GM23338 (cell line): ENCODE results near the gene CRK. TPM values are rescaled to one million over a fixed set of nuclear protein-coding genes. Genes with fewer than 3 reads are reported as not detected.

Experiments
- ATAC-seq: fragments of 200-7000 bp; cut with Tn5 transposase; 3 replicates; pipeline ENCODE4 v1.9.1; 2020
- DNase-seq: peaks from one replicate; pipeline ENCODE4 v3.0.0-alpha.2; 2015; ENCODE audit warnings: low spot score
- H2AFZ ChIP-seq: fragments of 200-600 bp; sonication (generic); 2 replicates; pipeline ENCODE4 v1.8.0; 2016; ENCODE audit warnings: antibody characterized with exemption, mild to moderate bottlenecking, moderate library complexity
- H3F3A ChIP-seq: fragments of 200-600 bp; sonication (generic); replicated peaks from 2 replicates; pipeline ENCODE4 v1.8.0; 2017; ENCODE audit warnings: antibody characterized with exemption, mixed run types, low read depth
- H3K27ac ChIP-seq: fragments of 200-600 bp; sonication (generic); 2 replicates; pipeline ENCODE4 v1.6.1; 2016; ENCODE audit warnings: low read depth
- H3K27me3 ChIP-seq: fragments of 200-600 bp; sonication (generic); 2 replicates; pipeline ENCODE4 v1.8.0; 2016; ENCODE audit warnings: mild to moderate bottlenecking, mixed run types, moderate library complexity; ENCODE audit not compliant: insufficient read depth
- H3K36me3 ChIP-seq: fragments of 200-600 bp; sonication (generic); 2 replicates; pipeline ENCODE4 v1.8.0; 2016; ENCODE audit warnings: mild to moderate bottlenecking; ENCODE audit not compliant: insufficient read depth
- H3K4me1 ChIP-seq: fragments of 200-600 bp; sonication (generic); 2 replicates; pipeline ENCODE4 v1.8.0; 2016; ENCODE audit warnings: mild to moderate bottlenecking, moderate library complexity; ENCODE audit not compliant: insufficient read depth
- H3K4me2 ChIP-seq: fragments of 200-600 bp; sonication (generic); 2 replicates; pipeline ENCODE4 v1.7.1; 2017; ENCODE audit warnings: mixed run types
- H3K4me3 ChIP-seq: fragments of 200-600 bp; sonication (generic); 2 replicates; pipeline ENCODE4 v1.6.1; 2016; ENCODE audit warnings: mixed run types
- H3K79me2 ChIP-seq: fragments of 200-600 bp; sonication (generic); replicated peaks from 2 replicates; pipeline ENCODE4 v1.8.0; 2017; ENCODE audit warnings: mild to moderate bottlenecking; ENCODE audit not compliant: insufficient read depth
- H3K9me2 ChIP-seq: fragments of 200-600 bp; sonication (generic); 2 replicates; pipeline ENCODE4 v1.8.0; 2017; ENCODE audit not compliant: insufficient read depth
- H4K20me1 ChIP-seq: fragments of 200-600 bp; sonication (generic); replicated peaks from 2 replicates; pipeline ENCODE4 v1.8.0; 2017; ENCODE audit warnings: mild to moderate bottlenecking; ENCODE audit not compliant: insufficient read depth
- H3K27ac Mint-ChIP-seq: 2 replicates; pipeline ENCODE4 v1.8.0; 2020; ENCODE audit warnings: inconsistent platforms, mild to moderate bottlenecking, moderate library complexity, mixed read lengths
- H3K27me3 Mint-ChIP-seq: 3 replicates; pipeline ENCODE4 v1.8.0; 2022; ENCODE audit warnings: low read depth, mild to moderate bottlenecking, moderate library complexity, mixed read lengths, inconsistent platforms; ENCODE audit not compliant: insufficient read depth, poor library complexity
- H3K36me3 Mint-ChIP-seq: 3 replicates; pipeline ENCODE4 v1.8.0; 2021; ENCODE audit warnings: low read depth, mild to moderate bottlenecking, inconsistent platforms, moderate library complexity, mixed read lengths
- H3K4me1 Mint-ChIP-seq: 3 replicates; pipeline ENCODE4 v1.8.0; 2020; ENCODE audit warnings: mild to moderate bottlenecking, inconsistent platforms, mixed read lengths
- H3K4me3 Mint-ChIP-seq: 3 replicates; pipeline ENCODE4 v1.8.0; 2021; ENCODE audit warnings: moderate library complexity, mild to moderate bottlenecking, inconsistent platforms, mixed read lengths
- H3K9me3 Mint-ChIP-seq: 3 replicates; pipeline ENCODE4 v1.8.0; 2020; ENCODE audit warnings: moderate library complexity, mild to moderate bottlenecking, inconsistent platforms, mixed read lengths
- CREB1 ChIP-seq: fragments of 250-450 bp; sonication (Bioruptor Pico); IDR thresholded peaks from 2 replicates; pipeline ENCODE4 v1.5.0; 2020; ENCODE audit warnings: low read depth, mild to moderate bottlenecking, moderate library complexity
- EZH2 ChIP-seq: fragments of 200-600 bp; sonication (generic); IDR thresholded peaks from one replicate; pipeline ENCODE4 v1.8.0; 2017; ENCODE audit warnings: antibody characterized with exemption, mild to moderate bottlenecking, low read depth; ENCODE audit not compliant: unreplicated experiment
- EZH2phosphoT487 ChIP-seq: fragments of 200-600 bp; sonication (generic); IDR thresholded peaks from one replicate; pipeline ENCODE4 v1.8.1; 2018; ENCODE audit warnings: antibody characterized with exemption; ENCODE audit not compliant: unreplicated experiment
- JUNB ChIP-seq: IDR thresholded peaks from one replicate; pipeline ENCODE4 v1.6.1; 2016; ENCODE audit warnings: antibody characterized with exemption; ENCODE audit not compliant: unreplicated experiment
- NANOG ChIP-seq: IDR thresholded peaks from 2 replicates; pipeline ENCODE4 v1.6.1; 2016; ENCODE audit warnings: antibody characterized with exemption, borderline replicate concordance
- POLR2AphosphoS5 ChIP-seq: IDR thresholded peaks from 2 replicates; pipeline ENCODE4 v1.6.1; 2016; ENCODE audit warnings: antibody characterized with exemption, low read depth
- ZNF114 ChIP-seq: fragments of 250-450 bp; sonication (Bioruptor Pico); IDR thresholded peaks from 2 replicates; pipeline ENCODE4 v1.5.0; 2020; ENCODE audit warnings: mild to moderate bottlenecking, moderate library complexity
- ZNF331 ChIP-seq: fragments of 250-450 bp; sonication (Bioruptor Pico); IDR thresholded peaks from 2 replicates; pipeline ENCODE4 v1.5.0; 2020; ENCODE audit warnings: low read depth, mild to moderate bottlenecking, moderate library complexity
- polyA plus RNA-seq: library from polyadenylated mRNA; unstranded; fragments of >200 nt; fragmentation: Nextera tagmentation; extraction: Ambion mirVana; gene quantifications from 2 replicates; pipeline ENCODE4 v1.2.1, GENCODE V29; 2016
- total RNA-seq: library from RNA; depleted of rRNA; stranded (reverse); fragments of >200 nt; shearing (Covaris generic); gene quantifications from 2 replicates; pipeline ENCODE4 v1.2.3, GENCODE V29; 2014
- TF ChIP-seq, protein P1 (sequence below): IDR thresholded peaks from 2 replicates; pipeline ENCODE4 v1.6.1; 2016; ENCODE audit warnings: antibody characterized with exemption
- TF ChIP-seq, protein P2 (sequence below): fragments of 250-450 bp; sonication (Bioruptor Pico); IDR thresholded peaks from 2 replicates; pipeline ENCODE4 v1.5.0; 2020; ENCODE audit warnings: mild to moderate bottlenecking, moderate library complexity
- TF ChIP-seq, protein P3 (sequence below), 2 experiments: fragments of 200-600 bp in 1 of 2; sonication (generic) in 1 of 2; conservative IDR thresholded peaks; 2 replicates each; pipeline versions ENCODE4 v1.5.1 to v1.6.1; 2016 to 2017; ENCODE audit warnings: antibody characterized with exemption in 2 of 2, low read depth in 2 of 2, mild to moderate bottlenecking in 2 of 2, moderate library complexity in 1 of 2

CRK gene
- total and polyA plus RNA-seq, 2 experiments from 2014 or later = 32.6 to 59.8 TPM

DNA sequence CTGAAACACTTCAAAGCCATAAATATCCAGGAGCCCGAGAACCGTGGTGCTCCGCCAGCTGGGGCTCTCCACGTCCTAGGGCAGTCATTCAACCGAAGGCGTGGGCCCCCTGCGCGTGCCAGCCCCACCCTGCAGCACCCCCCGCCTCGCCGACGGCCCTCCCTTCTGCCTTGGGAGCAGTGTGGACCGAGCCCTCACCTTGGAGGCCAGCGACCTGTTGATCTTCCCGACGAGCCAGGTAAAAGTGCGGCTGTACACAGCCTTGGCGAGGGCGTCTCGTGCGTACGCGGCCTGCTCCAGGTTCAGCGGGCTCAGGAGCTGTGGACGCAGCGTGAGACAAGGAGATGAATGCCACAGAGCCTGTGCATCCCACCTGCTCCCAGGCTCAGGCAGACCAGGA, 22.4 kb upstream of the CRK start:
- H3K79me2 ChIP-seq = no peaks in the 10 kb centered on the region
- DNase-seq (no peak), ATAC-seq (no peak)
- no peaks in the 10 kb centered on the region for H3K27me3 ChIP-seq
- H3K4me3 ChIP-seq = no peak overlapping the region
- peaks cover 13% of the 10 kb centered on the region for H3K27me3 Mint-ChIP-seq
- no peaks in the 10 kb centered on the region for H3K9me3 Mint-ChIP-seq
- no peaks in the 10 kb centered on the region; the same call in 1 of the 2 replicates for H4K20me1 ChIP-seq
- H3F3A ChIP-seq = peaks cover 6% of the 10 kb centered on the region; the same call in 1 of the 2 replicates
- TF ChIP-seq, protein P1, sequence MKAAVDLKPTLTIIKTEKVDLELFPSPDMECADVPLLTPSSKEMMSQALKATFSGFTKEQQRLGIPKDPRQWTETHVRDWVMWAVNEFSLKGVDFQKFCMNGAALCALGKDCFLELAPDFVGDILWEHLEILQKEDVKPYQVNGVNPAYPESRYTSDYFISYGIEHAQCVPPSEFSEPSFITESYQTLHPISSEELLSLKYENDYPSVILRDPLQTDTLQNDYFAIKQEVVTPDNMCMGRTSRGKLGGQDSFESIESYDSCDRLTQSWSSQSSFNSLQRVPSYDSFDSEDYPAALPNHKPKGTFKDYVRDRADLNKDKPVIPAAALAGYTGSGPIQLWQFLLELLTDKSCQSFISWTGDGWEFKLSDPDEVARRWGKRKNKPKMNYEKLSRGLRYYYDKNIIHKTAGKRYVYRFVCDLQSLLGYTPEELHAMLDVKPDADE = no peak
- no peak for TF ChIP-seq JUNB
- TF ChIP-seq ZNF114 (CRISPR knock-in tag) = no peak
- no peak for TF ChIP-seq EZH2
- no peak for TF ChIP-seq POLR2AphosphoS5
- no peaks in the 10 kb centered on the region for H3K9me2 ChIP-seq
- no peaks in the 10 kb centered on the region for H3K36me3 ChIP-seq
- H3K27ac Mint-ChIP-seq = no peak overlapping the region
- no peak overlapping the region for H3K27ac ChIP-seq
- peaks cover 7% of the 10 kb centered on the region for H3K4me1 Mint-ChIP-seq
- H3K36me3 Mint-ChIP-seq = peaks cover 24% of the 10 kb centered on the region
- no peak overlapping the region for H3K4me3 Mint-ChIP-seq
- H3K4me1 ChIP-seq = peaks cover 2% of the 10 kb centered on the region; the same call in 1 of the 2 replicates
- no peak overlapping the region for H2AFZ ChIP-seq
- no peak overlapping the region for H3K4me2 ChIP-seq

DNA sequence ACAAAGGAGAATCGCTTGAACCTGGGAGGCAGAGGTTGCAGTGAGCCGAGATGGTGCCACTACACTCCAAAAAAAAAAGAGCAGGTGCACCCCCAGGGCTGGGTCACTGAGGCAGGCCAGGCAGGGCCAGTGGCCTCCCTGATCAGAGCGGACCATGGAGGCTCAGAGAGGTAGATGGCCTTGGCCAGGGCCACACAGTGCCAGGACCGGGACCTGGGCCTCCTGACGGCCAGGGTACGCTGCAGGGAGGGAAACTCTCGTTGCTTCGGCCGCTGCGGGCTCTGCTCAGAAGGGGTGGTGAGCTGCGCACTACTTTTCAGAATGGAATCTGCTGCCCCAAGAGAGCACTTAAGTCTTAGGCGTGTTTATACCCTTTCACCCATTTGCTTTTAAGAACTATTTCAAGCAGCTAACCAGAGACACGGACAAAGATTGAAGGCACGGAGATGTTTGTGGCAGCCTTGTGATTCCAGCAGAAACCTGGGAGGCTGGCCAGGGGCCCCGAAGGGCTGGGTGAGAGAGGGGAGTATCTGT, 19.4 kb upstream of the CRK start:
- Histone ChIP-seq H3F3A (peaks cover 4% of the 10 kb centered on the region; the same call in 1 of the 2 replicates), H3K79me2 (no peaks in the 10 kb centered on the region), H2AFZ (no peak overlapping the region), H4K20me1 (0 out of 2 replicates have a peak, but pooled peaks cover 4% of the 10 kb centered on the region), H3K4me3 (no peak overlapping the region), H3K36me3 (no peaks in the 10 kb centered on the region), H3K27ac (peak overlapping the region; percentile 32; the same call in 1 of the 2 replicates), H3K4me1 (peaks cover 5% of the 10 kb centered on the region), H3K4me2 (no peak overlapping the region), H3K9me2 (no peaks in the 10 kb centered on the region), H3K27me3 (no peaks in the 10 kb centered on the region)
- Mint-ChIP-seq H3K4me1 (peaks cover 7% of the 10 kb centered on the region), H3K9me3 (no peaks in the 10 kb centered on the region), H3K36me3 (peaks cover 6% of the 10 kb centered on the region), H3K27ac (peak overlapping the region; percentile 24; the same call in 1 of the 2 replicates), H3K4me3 (no peak overlapping the region), H3K27me3 (peaks cover 9% of the 10 kb centered on the region)
- DNase-seq (no peak), ATAC-seq (no peak)
- TF ChIP-seq, protein P1 = no peak
- no peak for TF ChIP-seq CREB1 (CRISPR knock-in tag)
- TF ChIP-seq POLR2AphosphoS5 = no peak
- TF ChIP-seq, protein P2, sequence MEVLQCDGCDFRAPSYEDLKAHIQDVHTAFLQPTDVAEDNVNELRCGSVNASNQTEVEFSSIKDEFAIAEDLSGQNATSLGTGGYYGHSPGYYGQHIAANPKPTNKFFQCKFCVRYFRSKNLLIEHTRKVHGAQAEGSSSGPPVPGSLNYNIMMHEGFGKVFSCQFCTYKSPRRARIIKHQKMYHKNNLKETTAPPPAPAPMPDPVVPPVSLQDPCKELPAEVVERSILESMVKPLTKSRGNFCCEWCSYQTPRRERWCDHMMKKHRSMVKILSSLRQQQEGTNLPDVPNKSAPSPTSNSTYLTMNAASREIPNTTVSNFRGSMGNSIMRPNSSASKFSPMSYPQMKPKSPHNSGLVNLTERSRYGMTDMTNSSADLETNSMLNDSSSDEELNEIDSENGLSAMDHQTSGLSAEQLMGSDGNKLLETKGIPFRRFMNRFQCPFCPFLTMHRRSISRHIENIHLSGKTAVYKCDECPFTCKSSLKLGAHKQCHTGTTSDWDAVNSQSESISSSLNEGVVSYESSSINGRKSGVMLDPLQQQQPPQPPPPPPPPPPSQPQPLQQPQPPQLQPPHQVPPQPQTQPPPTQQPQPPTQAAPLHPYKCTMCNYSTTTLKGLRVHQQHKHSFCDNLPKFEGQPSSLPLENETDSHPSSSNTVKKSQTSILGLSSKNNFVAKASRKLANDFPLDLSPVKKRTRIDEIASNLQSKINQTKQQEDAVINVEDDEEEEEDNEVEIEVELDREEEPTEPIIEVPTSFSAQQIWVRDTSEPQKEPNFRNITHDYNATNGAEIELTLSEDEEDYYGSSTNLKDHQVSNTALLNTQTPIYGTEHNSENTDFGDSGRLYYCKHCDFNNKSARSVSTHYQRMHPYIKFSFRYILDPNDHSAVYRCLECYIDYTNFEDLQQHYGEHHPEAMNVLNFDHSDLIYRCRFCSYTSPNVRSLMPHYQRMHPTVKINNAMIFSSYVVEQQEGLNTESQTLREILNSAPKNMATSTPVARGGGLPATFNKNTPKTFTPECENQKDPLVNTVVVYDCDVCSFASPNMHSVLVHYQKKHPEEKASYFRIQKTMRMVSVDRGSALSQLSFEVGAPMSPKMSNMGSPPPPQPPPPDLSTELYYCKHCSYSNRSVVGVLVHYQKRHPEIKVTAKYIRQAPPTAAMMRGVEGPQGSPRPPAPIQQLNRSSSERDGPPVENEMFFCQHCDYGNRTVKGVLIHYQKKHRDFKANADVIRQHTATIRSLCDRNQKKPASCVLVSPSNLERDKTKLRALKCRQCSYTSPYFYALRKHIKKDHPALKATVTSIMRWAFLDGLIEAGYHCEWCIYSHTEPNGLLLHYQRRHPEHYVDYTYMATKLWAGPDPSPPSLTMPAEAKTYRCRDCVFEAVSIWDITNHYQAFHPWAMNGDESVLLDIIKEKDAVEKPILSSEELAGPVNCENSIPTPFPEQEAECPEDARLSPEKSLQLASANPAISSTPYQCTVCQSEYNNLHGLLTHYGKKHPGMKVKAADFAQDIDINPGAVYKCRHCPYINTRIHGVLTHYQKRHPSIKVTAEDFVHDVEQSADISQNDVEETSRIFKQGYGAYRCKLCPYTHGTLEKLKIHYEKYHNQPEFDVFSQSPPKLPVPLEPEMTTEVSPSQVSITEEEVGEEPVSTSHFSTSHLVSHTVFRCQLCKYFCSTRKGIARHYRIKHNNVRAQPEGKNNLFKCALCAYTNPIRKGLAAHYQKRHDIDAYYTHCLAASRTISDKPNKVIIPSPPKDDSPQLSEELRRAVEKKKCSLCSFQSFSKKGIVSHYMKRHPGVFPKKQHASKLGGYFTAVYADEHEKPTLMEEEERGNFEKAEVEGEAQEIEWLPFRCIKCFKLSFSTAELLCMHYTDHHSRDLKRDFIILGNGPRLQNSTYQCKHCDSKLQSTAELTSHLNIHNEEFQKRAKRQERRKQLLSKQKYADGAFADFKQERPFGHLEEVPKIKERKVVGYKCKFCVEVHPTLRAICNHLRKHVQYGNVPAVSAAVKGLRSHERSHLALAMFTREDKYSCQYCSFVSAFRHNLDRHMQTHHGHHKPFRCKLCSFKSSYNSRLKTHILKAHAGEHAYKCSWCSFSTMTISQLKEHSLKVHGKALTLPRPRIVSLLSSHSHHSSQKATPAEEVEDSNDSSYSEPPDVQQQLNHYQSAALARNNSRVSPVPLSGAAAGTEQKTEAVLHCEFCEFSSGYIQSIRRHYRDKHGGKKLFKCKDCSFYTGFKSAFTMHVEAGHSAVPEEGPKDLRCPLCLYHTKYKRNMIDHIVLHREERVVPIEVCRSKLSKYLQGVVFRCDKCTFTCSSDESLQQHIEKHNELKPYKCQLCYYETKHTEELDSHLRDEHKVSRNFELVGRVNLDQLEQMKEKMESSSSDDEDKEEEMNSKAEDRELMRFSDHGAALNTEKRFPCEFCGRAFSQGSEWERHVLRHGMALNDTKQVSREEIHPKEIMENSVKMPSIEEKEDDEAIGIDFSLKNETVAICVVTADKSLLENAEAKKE (CRISPR knock-in tag) = no peak
- TF ChIP-seq, protein P3, sequence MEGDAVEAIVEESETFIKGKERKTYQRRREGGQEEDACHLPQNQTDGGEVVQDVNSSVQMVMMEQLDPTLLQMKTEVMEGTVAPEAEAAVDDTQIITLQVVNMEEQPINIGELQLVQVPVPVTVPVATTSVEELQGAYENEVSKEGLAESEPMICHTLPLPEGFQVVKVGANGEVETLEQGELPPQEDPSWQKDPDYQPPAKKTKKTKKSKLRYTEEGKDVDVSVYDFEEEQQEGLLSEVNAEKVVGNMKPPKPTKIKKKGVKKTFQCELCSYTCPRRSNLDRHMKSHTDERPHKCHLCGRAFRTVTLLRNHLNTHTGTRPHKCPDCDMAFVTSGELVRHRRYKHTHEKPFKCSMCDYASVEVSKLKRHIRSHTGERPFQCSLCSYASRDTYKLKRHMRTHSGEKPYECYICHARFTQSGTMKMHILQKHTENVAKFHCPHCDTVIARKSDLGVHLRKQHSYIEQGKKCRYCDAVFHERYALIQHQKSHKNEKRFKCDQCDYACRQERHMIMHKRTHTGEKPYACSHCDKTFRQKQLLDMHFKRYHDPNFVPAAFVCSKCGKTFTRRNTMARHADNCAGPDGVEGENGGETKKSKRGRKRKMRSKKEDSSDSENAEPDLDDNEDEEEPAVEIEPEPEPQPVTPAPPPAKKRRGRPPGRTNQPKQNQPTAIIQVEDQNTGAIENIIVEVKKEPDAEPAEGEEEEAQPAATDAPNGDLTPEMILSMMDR (conservative IDR thresholded peaks at IDR 0.05; ENCODE audit: low read depth in 2 of 2) = no peak
- no peak for TF ChIP-seq EZH2phosphoT487
- TF ChIP-seq ZNF331 (CRISPR knock-in tag) = no peak
- TF ChIP-seq NANOG = no peak
- no peak for TF ChIP-seq JUNB
